Activated CD4-positive, alpha-beta T cell treated with anti-CD3 and anti-CD28 coated beads, Interleukin-2, amount 50 U/mL, for 1 hour (primary cell): ENCODE data around the gene FAM234B.

Experiments
- DNase-seq: peaks from one replicate; pipeline ENCODE4 v3.0.0-alpha.2; 2020

The FAM234B gene

DNA sequence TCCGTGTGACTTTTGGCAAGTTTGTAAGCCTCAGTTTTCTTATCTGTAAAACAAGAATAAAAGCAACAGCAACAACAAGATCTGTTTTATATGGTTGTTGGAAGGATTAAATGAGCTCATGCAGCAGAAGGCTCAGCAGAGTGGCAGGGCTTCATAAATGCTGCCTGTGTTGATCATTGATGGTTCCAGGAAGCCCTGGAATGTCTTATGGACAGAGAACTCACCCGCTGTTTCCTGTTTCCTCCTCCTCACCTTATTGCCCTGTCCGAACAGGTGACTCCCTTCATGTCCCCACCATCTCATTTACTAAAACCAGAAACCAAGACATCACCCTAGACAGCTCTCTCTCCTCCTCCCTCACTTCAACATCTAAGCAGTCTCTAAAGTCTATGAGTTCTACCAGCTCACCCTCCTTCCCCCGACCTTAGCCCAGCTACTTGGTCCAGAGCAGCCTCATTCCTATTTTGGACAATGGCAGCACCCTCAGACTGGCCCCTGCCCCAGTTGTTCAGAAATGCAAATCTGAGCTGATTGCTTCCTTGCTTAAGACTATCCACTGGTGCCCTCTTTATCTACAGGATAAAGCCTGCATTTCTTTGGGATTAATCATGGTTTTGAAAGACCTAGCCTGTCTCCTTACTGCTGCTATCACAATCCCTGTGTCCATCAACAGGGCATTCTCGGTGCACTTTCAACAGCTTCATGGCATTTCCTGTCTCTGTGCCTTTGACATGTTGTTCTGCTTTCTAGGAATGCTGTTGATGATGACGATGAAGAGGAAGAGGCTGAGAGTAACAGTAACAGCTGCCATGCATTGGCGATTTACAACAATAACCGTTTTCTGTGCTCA lies 80.7 kb downstream of the FAM234B start:
- no peak for DNase-seq

GRCh38 chr12:13125996-13126395 lies 81.8 kb downstream of the FAM234B start:
- no peak for DNase-seq

DNA sequence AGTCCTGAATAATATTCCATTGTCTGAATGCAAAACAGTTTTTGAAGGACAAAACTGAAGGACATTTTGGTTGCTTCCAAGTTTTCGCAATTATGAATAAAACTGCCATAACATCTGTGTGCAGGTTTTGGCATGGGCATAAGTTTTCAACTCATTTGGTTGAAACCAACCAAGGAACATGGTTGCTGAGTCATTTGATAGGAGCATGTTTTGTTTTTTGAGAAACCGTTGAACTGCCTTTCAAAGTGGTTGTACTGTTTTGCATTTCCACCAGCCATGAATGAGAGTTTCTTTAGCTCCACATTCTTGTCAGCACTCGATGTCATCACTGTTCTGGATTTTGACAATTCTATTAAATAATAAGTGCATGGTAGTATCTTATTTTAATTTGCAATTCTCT lies 82.3 kb downstream of the FAM234B start:
- DNase-seq = no peak

- no peak for DNase-seq
These were observed 83.3 kb downstream of the FAM234B start for GRCh38 chr12:13127444-13127843.

GRCh38 chr12:13128291-13128965 lies 84.2 kb downstream of the FAM234B start:
- no peak for DNase-seq

- DNase-seq = no peak
These were observed 86.8 kb downstream of the FAM234B start for GRCh38 chr12:13130981-13131380.
